Transverse colon (tissue), 4 donors: ENCODE results near the gene STYXL1.

Source experiments
- CTCF ChIP-seq, 5 experiments: fragments of 200-600 bp in 3 of 5; fragments of 450-650 bp in 2 of 5; sonication (generic) in 3 of 5; IDR thresholded peaks; 1 replicate in 2 of 5; 2 replicates in 3 of 5; pipeline ENCODE4 v1.5.1; 2016 to 2017; ENCODE audit warnings: antibody characterized with exemption in 5 of 5, inconsistent platforms in 3 of 5, mild to moderate bottlenecking in 2 of 5, moderate library complexity in 1 of 5
- EP300 ChIP-seq: sonication (generic); formaldehyde crosslinking; IDR thresholded peaks from one replicate; pipeline ENCODE4 v1.6.1; 2017; ENCODE audit warnings: antibody characterized with exemption, low read depth
- POLR2A ChIP-seq: fragments of 450-650 bp; IDR thresholded peaks from one replicate; pipeline ENCODE4 v1.6.1; 2016; ENCODE audit warnings: antibody characterized with exemption, mild to moderate bottlenecking, moderate library complexity
- POLR2AphosphoS5 ChIP-seq, 3 donors: sonication (generic); formaldehyde crosslinking; IDR thresholded peaks; one replicate each; pipeline ENCODE4 v1.6.1; 2016; ENCODE audit warnings: antibody characterized with exemption in 3 of 3

GRCh38 chr7:75987805-75988567, 59.8 kb downstream of the STYXL1 start:
- TF ChIP-seq CTCF (IDR thresholded peaks at IDR 0.05) (no peak), POLR2A (no peak), POLR2AphosphoS5 (IDR thresholded peaks at IDR 0.05) (no peak), EP300 (no peak)
